ENCODE results near the gene MTSS2. TPM values are rescaled to one million over a fixed set of nuclear protein-coding genes. Genes with fewer than 3 reads are reported as not detected.

The MTSS2 gene
- total RNA-seq, 1 donor = 3.5 TPM

- no peaks in the 10 kb centered on the region for H3K4me1 ChIP-seq (ENCODE audit: insufficient read depth, low read length)
- no peaks in the 10 kb centered on the region for H3K27me3 ChIP-seq (ENCODE audit: insufficient read depth, low read length)
- no peak overlapping the region for H3K4me3 ChIP-seq (ENCODE audit: low read length)
- H3K9me3 ChIP-seq (ENCODE audit: low read depth, low read length) = no peaks in the 10 kb centered on the region
Measured at GRCh38 chr16:70720425-70721201, 34.8 kb upstream of the MTSS2 start.

- no peaks in the 10 kb centered on the region for H3K27me3 ChIP-seq (ENCODE audit: insufficient read depth, low read length)
- no peak overlapping the region for H3K4me3 ChIP-seq (ENCODE audit: low read length)
- no peaks in the 10 kb centered on the region for H3K4me1 ChIP-seq (ENCODE audit: insufficient read depth, low read length)
- no peaks in the 10 kb centered on the region for H3K9me3 ChIP-seq (ENCODE audit: low read depth, low read length)
Measured at GRCh38 chr16:70717065-70717464, 31.2 kb upstream of the MTSS2 start.

- no peak overlapping the region for H3K4me3 ChIP-seq (ENCODE audit: low read length)
- H3K4me1 ChIP-seq (ENCODE audit: insufficient read depth, low read length) = no peaks in the 10 kb centered on the region
- no peaks in the 10 kb centered on the region for H3K27me3 ChIP-seq (ENCODE audit: insufficient read depth, low read length)
- no peaks in the 10 kb centered on the region for H3K9me3 ChIP-seq (ENCODE audit: low read depth, low read length)
Measured at GRCh38 chr16:70715860-70716357, 30.1 kb upstream of the MTSS2 start.

GRCh38 chr16:70715055-70715858, 29.4 kb upstream of the MTSS2 start:
- Histone ChIP-seq H3K4me1 (ENCODE audit: insufficient read depth, low read length) (no peaks in the 10 kb centered on the region), H3K4me3 (ENCODE audit: low read length) (no peak overlapping the region), H3K9me3 (ENCODE audit: low read depth, low read length) (no peaks in the 10 kb centered on the region), H3K27me3 (ENCODE audit: insufficient read depth, low read length) (no peaks in the 10 kb centered on the region)

GRCh38 chr16:70714581-70715054, 28.8 kb upstream of the MTSS2 start:
- Histone ChIP-seq H3K27me3 (ENCODE audit: insufficient read depth, low read length) (no peaks in the 10 kb centered on the region), H3K9me3 (ENCODE audit: low read depth, low read length) (no peaks in the 10 kb centered on the region), H3K4me3 (ENCODE audit: low read length) (no peak overlapping the region), H3K4me1 (ENCODE audit: insufficient read depth, low read length) (no peaks in the 10 kb centered on the region)

- Histone ChIP-seq H3K27me3 (ENCODE audit: insufficient read depth, low read length) (no peaks in the 10 kb centered on the region), H3K4me3 (ENCODE audit: low read length) (no peak overlapping the region), H3K9me3 (ENCODE audit: low read depth, low read length) (no peaks in the 10 kb centered on the region)
Measured at GRCh38 chr16:70713824-70714223, 28.0 kb upstream of the MTSS2 start.

GRCh38 chr16:70713342-70713741, 27.5 kb upstream of the MTSS2 start:
- Histone ChIP-seq H3K4me1 (ENCODE audit: insufficient read depth, low read length) (no peaks in the 10 kb centered on the region), H3K9me3 (ENCODE audit: low read depth, low read length) (no peaks in the 10 kb centered on the region), H3K4me3 (ENCODE audit: low read length) (no peak overlapping the region), H3K27me3 (ENCODE audit: insufficient read depth, low read length) (no peaks in the 10 kb centered on the region)

More at GRCh38 chr16:70713824-70714223, 28.0 kb upstream of the MTSS2 start:
- H3K4me1 ChIP-seq (ENCODE audit: insufficient read depth, low read length) = no peaks in the 10 kb centered on the region

GRCh38 chr16:70712942-70713341, 27.1 kb upstream of the MTSS2 start:
- no peaks in the 10 kb centered on the region for H3K27me3 ChIP-seq (ENCODE audit: insufficient read depth, low read length)
- no peaks in the 10 kb centered on the region for H3K4me1 ChIP-seq (ENCODE audit: insufficient read depth, low read length)

GRCh38 chr16:70712359-70712758, 26.5 kb upstream of the MTSS2 start:
- H3K9me3 ChIP-seq (ENCODE audit: low read depth, low read length) = no peaks in the 10 kb centered on the region
- H3K4me1 ChIP-seq (ENCODE audit: insufficient read depth, low read length) = no peaks in the 10 kb centered on the region
- H3K4me3 ChIP-seq (ENCODE audit: low read length) = no peak overlapping the region
- no peaks in the 10 kb centered on the region for H3K27me3 ChIP-seq (ENCODE audit: insufficient read depth, low read length)

More at GRCh38 chr16:70712942-70713341, 27.1 kb upstream of the MTSS2 start:
- Histone ChIP-seq H3K9me3 (ENCODE audit: low read depth, low read length) (no peaks in the 10 kb centered on the region), H3K4me3 (ENCODE audit: low read length) (no peak overlapping the region)

- H3K27me3 ChIP-seq (ENCODE audit: insufficient read depth, low read length) = no peaks in the 10 kb centered on the region
- H3K4me3 ChIP-seq (ENCODE audit: low read length) = no peak overlapping the region
- H3K9me3 ChIP-seq (ENCODE audit: low read depth, low read length) = no peaks in the 10 kb centered on the region
- H3K4me1 ChIP-seq (ENCODE audit: insufficient read depth, low read length) = no peaks in the 10 kb centered on the region
Measured at GRCh38 chr16:70711211-70712031, 25.6 kb upstream of the MTSS2 start.

- no peaks in the 10 kb centered on the region for H3K9me3 ChIP-seq (ENCODE audit: low read depth, low read length)
- H3K4me3 ChIP-seq (ENCODE audit: low read length) = no peak overlapping the region
Measured at GRCh38 chr16:70710422-70711210, 24.8 kb upstream of the MTSS2 start.

GRCh38 chr16:70709942-70710341, 24.1 kb upstream of the MTSS2 start:
- Histone ChIP-seq H3K4me3 (ENCODE audit: low read length) (no peak overlapping the region), H3K27me3 (ENCODE audit: insufficient read depth, low read length) (no peaks in the 10 kb centered on the region), H3K4me1 (ENCODE audit: insufficient read depth, low read length) (no peaks in the 10 kb centered on the region), H3K9me3 (ENCODE audit: low read depth, low read length) (no peaks in the 10 kb centered on the region)

More at GRCh38 chr16:70710422-70711210, 24.8 kb upstream of the MTSS2 start:
- Histone ChIP-seq H3K4me1 (ENCODE audit: insufficient read depth, low read length) (no peaks in the 10 kb centered on the region), H3K27me3 (ENCODE audit: insufficient read depth, low read length) (no peaks in the 10 kb centered on the region)

- Histone ChIP-seq H3K9me3 (ENCODE audit: low read depth, low read length) (no peaks in the 10 kb centered on the region), H3K4me1 (ENCODE audit: insufficient read depth, low read length) (no peaks in the 10 kb centered on the region), H3K4me3 (ENCODE audit: low read length) (no peak overlapping the region), H3K27me3 (ENCODE audit: insufficient read depth, low read length) (no peaks in the 10 kb centered on the region)
Measured at GRCh38 chr16:70709457-70709856, 23.6 kb upstream of the MTSS2 start.
